Hematopoietic multipotent progenitor cell treated with erythropoietin and hydrocortisone succinate and interleukin-3 and kit ligand, for 15 days (in vitro differentiated cells): Measurements from ENCODE around the gene RABL6.
"Not testable (repeated sequence)": the region's sequence is repeated elsewhere in the genome, so short reads cannot be mapped to it uniquely, and the experiment has no call there.

ENCODE experiments used
- DNase-seq: peaks from one replicate; pipeline ENCODE4 v3.0.0-alpha.2; 2015; ENCODE audit warnings: low spot score

Gene RABL6

DNA sequence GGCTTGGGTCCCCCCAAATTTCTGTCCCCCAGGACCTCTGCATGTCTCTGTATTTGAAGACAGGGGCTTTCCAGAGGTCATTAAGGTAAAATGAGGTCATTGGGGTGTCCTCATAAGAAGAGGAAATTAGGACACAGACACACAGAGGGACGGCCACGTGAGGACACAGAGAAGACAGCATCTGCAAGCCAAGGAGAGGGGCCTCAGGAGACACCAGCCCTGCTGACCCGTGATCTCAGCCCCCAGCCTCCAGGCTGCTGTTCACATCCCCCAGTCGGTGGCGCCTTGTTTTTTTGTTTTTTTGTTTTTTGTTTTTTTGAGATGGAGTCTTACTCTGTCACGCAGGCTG, 12.8 kb upstream of the RABL6 start:
- DNase-seq: no peak

DNA sequence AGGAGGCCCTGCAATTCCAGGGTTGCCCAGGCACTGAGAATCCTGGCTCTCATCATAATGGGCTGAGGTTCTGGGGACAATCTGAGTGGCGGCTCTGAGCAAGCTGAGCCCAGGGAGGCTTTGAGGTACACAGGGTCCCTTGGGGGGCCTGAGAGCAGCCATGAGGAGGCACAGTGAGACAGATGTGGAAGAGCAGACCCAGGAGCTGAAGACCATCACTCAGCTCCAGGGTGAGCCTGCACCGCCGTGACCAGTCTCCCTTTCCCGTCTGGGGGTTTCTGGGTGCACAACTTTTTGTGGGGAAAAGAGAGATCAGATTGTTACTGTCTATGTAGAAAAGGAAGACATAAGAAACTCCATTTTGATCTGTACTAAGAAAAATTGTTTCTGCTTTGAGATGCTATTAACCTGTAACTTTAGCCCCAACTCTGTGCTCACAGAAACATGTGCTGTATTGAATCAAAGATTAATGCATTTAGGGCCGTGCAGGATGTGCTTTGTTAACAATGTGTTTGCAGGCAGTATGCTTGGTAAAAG, 11.4 kb upstream of the RABL6 start, which contains the start of gene CCDC183:
Gene CCDC183, plus strand, starts transcription at position 101 of the 537 bp plus-strand sequence. Its CDS starts 60 bp downstream, at position 161.
- DNase-seq: no peak

DNA sequence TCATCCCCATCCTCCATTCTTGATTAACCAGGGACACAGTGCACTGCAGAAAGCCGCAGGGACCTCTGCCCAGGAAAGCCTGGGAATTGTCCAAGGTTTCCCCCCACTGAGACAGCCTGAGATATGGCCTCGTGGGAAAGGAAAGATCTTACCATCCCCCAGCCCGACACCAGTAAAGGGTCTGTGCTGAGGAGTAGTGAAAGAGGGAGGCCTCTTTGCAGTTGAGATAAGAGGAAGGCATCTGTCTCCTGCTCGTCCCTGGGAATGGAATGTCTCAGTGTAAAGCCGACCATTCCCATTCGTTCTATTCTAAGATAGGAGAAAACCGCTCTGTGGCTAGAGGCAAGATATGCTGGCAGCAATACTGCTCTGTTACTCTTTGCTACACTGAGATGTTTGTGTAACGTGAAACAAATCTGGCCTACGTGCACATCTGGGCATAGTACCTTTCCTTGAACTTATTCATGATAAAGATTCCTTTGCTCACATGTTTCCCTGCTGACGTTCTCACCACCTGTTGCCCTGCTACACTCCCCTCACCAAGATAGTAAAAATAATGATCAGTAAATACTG, 10.9 kb upstream of the RABL6 start:
- not testable (repeated sequence) for DNase-seq

DNA sequence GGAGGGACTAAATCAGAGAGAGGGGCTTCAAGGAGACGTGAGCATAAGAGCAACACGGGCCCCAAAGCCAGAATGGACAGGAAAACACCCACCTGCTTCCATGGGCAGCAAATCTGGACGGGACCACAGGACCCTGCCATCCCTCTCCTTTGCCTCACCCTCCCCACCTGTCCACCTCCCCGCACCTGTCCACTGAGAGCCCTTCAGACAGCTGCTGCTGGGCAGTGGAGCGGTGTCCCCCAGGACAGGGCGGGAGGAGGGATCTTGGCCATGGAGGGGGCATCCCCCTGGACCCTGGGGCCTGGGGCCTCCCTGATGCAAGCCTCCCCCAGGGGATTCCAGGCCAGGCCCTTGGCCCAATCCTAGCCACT, 9.1 kb upstream of the RABL6 start:
- DNase-seq: no peak

DNA sequence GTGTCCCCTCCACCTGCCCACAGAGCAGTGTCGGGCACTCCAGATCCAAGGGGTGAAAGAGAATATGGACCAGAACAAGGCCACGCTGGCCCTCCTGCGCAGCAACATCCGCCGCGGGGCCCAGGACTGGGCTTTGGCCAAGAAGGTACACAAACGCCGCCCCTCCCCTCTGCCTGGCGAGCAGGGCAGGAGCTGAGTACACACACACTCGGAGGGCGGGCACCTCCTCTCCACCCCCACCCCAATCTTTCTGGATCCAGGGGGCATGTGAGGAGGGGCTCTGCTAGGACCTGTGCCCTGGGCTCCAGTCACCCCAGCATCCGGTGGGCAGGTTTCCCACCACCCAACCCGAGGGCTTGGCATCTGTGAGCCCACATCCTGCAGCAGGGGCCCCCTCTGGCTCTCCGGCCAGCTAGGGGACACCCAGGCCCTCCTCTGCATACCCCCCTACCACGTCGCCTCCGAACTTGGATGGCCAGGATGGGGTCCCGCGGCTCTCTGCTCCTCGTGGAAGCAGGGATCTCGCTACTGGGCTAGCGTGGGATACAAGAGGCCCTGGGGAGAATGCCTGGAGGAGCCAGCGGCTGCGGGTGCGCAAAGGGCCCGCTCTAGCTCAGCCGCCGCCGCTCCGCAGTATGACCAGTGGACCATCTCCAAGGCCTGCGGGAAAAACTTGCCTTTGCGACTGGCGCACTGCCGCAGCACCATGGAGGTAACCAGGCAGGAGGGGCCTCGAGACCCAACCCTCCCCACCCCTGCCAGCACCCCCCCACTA, 8.5 kb upstream of the RABL6 start:
- no peak for DNase-seq

DNA sequence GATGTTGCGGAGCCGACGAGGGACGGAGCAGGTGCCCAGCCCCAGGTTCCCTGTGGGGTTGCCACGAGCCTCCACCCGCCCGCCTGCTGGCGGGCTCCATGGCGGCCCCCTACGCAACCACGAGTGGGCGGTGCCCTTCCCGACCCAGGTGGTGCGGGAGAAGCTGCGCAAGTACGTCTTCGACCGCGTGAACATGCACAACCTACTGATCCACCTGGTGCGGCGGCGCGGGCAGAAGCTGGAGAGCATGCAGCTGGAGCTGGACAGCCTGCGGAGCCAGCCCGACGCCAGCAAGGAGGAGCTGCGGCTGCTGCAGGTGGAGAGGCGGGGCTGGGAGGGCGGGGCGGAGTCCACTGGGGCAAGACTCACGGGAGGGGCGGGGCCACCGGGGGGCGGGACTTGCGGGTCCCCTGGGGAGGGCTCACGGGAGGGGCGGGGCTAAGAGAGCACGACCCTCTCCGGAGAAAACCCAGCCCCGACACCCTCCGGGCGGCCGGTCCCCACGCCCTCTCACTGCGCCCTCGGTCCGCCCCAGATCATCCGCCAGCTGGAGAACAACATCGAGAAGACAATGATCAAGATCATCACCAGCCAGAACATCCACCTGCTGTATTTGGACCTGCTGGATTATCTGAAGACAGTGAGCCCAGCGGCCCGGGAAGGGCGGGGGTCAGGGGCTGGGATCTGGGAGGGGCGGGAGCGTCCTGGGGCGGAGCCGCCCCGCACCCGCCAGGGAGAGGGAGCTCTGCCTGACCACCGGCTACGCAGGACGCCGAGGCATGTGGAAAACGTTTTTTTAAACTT, 7.7 kb upstream of the RABL6 start:
- DNase-seq: peak; percentile 80

DNA sequence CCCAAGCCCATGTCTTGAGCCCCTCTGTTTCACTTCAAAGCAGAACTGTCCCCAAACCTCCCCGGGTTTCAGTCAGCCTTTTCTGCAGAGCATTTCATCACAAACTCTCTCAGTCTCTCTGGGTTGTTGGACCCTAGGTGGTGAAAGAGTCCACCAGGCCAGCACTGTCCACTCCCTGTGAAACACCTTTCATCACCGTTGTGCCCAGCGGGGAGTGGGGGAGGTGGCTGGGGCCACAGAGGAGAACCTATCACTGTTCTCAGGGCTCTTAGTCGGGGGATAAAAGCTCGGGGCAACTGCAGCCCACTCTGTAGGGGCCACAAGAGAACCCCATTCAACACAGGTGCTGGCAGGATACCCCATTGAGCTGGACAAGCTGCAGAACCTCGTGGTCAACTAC, 5.4 kb upstream of the RABL6 start:
- DNase-seq: no peak

DNA sequence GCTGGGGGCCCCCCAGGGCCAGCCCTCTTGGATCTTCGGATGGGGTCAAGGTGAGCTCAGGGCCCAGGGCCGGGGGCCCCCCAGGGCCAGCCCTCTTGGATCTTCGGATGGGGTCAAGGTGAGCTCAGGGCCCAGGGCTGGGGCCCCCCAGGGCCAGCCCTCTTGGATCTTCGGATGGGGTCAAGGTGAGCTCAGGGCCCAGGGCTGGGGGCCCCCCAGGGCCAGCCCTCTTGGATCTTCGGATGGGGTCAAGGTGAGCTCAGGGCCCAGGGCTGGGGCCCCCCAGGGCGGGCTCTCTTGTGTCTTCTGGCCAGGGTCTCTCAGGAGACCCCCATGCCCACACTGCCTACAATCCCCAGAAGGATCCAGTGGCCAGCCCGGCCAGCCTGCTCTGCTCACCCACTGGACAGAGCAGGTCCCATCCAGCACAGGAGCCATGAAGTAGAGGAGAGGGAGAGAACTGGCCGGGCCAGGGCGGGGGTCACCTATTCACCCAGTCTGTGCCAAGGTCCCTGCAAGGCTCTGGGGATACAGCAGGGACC, 4.7 kb upstream of the RABL6 start:
- DNase-seq: not testable (repeated sequence)

DNA sequence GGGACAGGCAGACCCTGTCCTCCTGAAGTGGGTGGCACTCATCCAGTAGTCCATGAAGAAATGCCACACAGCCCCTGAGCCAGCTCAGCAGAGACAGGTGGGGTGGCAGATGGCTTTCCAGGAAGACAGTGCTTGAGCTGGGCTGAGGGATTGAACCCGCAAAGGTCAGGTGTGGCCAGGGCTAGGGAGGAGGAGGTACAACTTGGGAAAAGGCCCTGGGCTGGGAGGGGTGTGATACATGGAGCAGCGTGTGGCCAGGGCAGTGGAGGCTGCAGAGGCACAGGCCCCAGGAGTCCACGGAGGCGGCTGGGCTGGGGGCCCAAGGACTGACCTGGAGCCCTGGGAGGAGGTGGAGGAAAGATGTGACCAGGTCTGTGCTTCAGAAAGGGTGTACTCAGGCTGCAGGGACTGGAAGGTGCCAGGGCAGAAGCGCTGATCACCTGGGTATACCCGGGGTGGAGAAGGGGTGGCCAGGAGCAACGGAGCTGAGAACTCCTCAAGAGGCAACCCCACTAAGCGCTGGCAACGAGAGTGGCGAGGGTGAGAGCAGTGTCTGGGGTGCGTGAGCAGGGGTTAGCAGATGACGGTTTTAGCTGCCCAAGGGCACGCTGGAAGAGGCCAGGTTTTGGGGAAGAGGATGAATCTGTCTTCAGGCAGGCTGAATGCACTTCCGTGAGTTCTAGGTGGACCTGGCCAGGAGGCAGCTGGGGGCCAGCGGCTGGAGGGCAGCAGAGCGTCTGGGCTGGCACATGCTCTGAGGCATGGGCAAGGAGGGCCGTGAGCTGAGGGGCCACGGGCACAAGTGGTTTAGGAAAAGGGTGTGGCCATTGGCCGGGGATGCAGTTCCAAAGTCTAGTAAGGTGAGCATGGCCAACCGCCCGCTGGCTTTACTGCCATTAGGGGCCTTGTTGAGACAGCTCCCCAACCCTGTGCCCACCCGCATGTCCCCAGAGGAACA, 3.9 kb upstream of the RABL6 start:
- no peak for DNase-seq

DNA sequence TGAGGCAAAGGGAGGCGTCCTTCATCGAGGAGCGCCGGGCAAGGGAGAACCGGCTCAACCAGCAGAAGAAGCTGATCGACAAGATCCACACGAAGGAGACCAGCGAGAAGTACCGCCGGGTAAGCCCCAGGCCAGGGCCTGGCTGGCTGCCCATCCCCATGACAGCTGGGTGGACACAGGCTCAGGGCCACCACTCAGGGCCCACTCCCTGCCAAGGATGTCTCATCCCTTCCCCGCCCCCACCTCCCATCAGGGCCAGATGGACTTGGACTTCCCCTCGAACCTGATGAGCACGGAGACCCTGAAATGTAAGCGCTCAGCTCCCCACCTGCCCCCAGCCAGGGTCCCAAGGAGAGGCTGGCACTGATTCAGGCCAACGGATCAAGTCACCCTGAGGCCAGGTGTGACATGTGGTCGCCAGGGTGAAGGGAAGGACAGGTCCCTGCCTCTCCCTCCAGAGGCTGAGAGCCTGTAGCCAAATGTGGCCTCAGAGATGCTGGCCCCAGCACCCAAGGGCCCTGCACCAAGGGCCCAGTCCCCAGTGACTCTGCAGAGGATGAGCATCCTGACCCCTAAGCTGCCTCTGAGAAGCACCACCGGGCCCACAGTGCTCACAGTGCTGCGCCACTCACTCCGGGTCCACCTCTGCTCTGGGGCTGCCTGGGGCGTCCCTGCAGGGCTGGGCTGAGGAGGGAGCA, 3.1 kb upstream of the RABL6 start:
- no peak for DNase-seq

DNA sequence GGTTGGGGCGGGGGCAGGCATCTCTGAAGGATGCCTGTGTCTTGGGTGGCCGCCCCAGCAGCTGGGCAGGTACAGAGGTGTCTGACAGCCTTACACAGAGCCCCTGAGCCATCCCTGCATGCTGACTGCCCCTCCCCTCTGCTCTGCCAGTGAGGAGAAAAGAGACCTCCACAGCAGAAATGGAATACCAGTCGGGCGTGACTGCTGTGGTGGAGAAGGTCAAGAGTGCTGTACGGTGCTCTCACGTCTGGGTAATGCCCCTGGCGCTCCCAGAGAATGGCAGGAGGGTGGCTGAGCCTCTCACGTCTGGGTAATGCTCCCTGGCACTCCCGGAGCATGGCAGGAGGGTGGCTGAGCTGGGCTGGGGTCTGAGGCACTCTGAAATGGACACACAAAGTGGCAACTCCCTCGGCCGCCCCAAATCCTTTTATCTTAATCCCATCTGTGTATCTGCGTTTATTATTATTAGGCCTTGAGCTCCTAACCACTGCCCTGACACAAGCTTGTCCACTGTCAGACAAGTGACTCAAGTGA, 2.5 kb upstream of the RABL6 start:
- no peak for DNase-seq

DNA sequence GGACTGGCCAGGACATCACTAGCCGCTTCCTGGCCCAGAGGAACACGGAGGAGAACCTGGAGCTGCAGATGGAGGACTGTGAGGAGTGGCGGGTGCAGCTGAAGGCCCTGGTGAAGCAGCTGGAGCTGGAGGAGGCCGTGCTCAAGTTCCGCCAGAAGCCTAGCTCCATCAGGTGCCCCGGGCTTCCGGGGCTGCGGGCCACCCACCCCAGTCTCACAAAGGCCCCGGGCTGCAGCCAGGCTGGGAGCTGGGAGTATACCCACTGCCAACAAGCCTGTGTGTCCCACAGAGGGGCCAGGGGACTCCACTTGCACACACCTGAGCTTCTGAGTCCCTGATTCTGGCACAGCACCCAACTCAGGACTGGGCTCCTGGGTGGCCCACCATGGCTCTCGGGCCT, 1.7 kb upstream of the RABL6 start:
- DNase-seq: no peak

DNA sequence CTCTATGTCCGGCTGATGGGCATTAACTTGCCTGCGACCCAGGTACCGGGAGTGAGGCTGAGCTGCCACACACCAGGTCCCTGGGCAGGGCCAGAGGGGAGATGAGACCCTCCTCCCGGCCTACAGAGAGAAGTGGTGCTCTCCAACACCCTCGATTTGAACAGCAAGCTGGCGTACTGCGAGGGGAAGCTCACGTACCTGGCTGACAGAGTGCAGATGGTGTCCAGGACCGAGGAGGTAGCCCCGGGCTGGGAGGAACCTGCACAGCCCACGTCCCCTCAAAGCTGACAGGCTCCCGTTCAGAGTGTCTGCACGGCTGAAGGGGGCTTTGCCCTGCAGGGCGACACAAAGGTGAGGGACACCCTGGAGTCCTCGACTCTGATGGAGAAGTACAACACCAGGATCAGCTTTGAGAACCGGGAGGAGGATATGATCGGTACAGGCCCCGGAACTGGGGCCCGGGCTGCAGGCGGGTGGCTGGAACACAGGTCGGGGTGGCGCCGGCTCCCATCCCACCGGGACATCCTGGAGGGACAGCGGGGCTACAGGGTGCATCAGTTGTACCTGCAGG, 1.0 kb upstream of the RABL6 start:
- no peak for DNase-seq

DNA sequence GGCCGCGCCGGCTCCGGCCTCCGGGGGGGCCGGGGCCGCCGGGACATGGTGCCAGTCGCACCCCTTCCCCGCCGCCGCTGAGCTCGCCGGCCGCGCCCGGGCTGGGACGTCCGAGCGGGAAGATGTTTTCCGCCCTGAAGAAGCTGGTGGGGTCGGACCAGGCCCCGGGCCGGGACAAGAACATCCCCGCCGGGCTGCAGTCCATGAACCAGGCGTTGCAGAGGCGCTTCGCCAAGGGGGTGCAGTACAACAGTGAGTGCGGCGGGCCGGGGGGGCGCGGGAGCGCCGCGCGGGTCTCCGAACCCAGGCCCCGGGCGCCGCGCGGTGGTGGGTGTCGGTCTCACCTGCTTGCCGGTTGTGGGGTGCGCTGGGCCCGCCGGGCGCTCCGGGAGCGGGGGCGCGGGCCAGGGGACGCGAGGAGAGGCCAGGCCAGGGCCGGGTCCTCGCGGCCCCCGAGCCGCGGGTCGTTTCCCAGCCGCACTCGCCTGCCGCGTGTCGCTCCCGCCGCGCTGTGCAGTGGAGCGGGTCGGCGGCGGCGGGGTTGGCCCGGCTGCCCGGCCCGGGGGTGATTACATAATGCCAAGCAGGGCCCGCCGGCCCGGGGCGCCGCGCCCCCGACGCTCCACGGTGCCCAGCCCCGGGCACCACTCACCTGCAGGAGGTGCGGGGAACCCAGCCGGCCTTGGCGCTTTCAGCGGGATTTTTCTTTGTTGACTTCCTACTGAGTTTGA, 492 bp downstream of the RABL6 start:
- no peak for DNase-seq

DNA sequence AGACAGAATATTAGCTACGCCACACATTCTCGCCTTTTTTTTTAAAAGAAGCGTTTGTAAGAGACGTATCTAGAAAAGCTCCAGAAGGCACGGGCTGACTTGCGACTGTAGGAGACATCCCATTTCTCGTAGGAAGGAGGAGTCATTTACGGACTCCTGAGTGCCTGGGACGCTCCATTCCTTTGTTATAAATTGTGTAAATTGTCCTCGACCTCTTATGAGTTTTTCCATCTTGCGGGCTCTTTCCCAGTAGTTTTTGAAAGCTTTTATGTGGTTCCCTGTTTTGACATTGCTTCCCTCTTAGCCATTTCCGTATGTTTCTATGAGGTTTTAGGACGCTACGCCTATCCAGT, 1.0 kb downstream of the RABL6 start:
- DNase-seq: no peak

DNA sequence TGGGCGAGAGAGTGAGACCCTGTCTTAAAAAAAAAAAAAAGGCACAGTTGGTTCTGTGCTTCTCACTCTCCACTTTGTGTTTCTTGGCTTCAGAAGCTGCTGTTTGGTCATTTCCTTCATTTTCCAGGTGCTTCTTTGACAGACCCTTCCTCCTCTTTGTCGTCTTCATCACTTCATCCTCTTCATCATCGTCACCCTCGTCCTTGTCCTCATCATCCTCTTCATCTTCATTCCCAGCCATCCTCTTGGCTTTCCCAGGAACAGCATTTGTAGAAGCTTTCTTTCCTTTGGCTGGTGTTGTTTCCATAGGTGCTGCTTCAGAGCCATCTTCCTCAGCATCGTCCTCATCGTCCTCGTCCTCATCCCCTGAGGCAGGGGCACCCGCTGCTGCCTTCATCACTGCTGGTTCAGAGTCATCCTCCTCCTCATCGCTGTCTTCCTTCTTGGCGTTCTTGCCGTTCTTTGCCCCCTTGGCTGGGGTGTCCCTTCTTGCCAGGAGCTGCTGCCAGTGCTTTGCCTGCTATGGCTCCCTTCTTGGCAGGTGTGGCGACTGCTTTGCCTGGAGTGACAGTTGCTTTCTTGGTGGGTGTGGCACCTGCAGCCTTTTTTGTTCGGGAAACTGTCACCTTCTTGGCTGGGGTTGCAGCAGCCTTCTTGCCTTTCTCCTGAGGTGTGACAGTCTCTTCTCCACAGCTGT, 7.1 kb downstream of the RABL6 start:
- DNase-seq: no peak

DNA sequence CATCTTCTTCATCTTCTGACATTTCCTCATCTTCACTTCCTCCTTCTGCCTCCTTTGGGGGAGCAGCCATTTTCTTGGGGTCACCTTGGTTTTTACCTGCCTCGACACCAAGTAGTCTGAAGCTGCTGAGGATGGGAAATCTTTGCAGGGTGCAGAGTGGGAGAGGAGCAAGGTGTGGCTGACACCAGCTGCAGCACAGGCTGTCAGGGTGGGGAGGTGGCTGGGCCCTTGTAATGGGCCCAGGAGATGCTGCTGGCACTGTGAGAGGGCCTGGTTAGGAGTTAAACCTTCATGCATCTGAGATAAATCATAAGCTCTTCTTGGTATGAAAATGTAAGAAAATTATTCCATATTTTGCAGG, 7.7 kb downstream of the RABL6 start:
- DNase-seq: no peak

DNA sequence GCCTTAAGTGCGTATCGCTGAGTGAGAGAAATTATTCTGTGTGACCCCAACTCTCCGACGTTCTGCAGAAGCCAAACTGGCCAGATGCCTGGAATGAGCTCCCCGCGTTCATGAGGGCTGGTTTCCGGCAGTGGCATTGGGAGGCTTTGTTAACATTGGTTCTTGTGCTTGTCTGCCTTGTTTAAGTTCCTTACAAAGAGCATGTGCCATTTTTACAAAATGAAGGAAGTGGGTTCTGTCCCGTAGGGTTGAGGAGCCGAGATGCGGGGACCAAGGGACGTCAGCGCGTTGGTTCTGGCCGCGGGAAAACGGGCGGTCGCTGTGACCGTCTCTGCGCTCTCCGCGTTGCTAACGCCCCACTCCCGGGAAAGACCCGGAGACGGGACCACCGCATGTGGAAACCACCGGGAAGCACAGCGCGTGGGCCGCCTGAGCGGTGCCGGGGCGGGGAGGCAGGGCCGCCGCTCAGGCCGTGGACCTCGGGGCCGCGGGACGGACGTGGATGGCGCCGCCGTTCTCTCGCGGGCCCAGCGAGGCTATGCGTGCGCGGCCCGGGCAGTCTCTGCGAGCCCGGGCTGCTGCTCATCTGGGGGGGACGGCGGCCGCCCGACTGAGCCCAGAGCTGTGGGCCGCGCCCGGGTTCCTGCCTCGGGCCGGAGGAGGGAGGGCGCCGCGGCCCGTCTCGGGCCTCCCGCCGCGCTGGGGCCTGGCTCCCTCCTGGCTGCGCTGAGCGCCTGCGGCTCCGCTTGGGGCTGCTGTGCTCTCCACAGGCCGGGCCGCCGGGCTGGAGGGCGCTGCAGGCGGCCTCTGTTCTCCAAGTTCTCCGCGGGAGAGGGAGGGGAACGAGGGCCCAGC, 13.4 kb downstream of the RABL6 start:
- DNase-seq: no peak
